ENCODE measurements around the gene CRACR2A.

- TF ChIP-seq CTCF (IDR thresholded peaks at IDR 0.05; ENCODE audit: low read depth, low read length) (no peak), POLR2A (IDR thresholded peaks at IDR 0.05; ENCODE audit: extremely low read depth, insufficient read length) (no peak), MAX (IDR thresholded peaks at IDR 0.05; ENCODE audit: low read depth, low read length) (no peak), MYC (IDR thresholded peaks at IDR 0.05; ENCODE audit: low read depth, low read length) (no peak)
Measured at GRCh38 chr12:3705354-3705675, 47.6 kb downstream of the CRACR2A start.

All from NB4 (cell line).